Measurements from ENCODE around the gene CTTN.

The CTTN gene

GRCh38 chr11:70397983-70398833 is at the start of gene CTTN:
Gene CTTN, plus strand, starts transcription at chr11:70398529. Its CDS starts 8,769 bp downstream, at chr11:70407298.
- DNase-seq, result peak in 13 of 14 donors; percentile 48 to 88 (median 63)

GRCh38 chr11:70348608-70349007 is 49.7 kb upstream of the CTTN start:
- no peak for DNase-seq

DNA sequence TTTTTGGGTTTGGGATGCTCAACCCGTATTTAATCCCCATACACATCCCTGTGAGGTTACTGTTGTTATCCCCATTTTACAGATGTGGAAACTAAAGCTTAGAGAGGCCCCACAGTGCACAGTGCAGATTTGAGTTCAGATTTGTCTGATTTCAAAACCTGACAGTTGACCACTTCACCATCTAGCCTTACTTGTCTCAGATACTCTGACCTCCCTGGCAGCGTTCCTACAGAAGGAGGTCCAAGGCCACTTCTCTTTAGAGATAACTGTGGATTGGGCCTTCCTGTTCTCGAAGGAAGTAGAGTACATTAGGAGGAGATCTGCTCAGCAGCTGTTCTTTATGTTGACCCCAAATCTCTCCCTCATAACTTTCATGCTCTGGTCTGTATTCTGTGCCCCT is 46.7 kb upstream of the CTTN start:
- DNase-seq, result no peak

- no peak for DNase-seq
These were observed 46.2 kb upstream of the CTTN start for GRCh38 chr11:70352100-70352499.

GRCh38 chr11:70352601-70353000 is 45.7 kb upstream of the CTTN start:
- DNase-seq, result no peak

DNA sequence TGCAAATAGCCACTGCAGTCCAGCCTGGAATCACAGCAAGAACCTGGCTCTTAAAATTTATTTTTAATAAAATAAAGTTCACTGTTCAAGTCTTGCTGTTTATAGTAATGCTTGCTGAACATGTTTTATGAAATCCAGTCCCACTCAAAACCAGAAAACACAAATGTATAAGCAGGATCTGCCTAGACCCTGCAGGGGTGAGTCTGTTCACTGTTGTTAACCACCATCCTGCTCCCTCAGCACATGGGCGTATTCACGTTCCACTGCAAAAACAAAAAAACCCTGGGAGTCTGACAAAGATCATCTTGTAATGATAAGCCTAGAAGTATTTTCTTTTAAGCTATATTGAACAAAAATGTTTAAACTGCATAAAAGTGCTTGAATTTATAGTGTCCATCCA is 45.0 kb upstream of the CTTN start:
- no peak for DNase-seq

GRCh38 chr11:70353900-70354568 is 44.3 kb upstream of the CTTN start:
- DNase-seq, result no peak

DNA sequence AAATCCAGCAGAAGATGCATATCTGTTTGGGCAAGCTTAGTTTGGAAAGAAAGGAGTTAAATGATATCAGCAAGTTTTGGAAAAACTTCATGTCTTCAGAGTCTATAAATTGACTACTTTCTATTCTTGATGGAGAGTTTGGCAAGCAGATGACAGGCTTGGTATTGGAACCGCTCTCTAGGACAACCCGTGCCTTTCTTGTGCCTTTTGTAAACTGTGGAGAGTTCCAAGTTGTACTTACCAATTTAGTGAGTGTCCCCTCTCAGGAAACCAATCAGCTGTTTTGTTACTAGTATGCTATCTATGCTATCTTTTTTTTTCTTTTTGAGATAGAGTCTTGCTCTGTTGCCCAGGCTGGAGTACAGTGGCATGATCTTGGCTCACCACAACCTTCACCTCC is 43.7 kb upstream of the CTTN start:
- DNase-seq, result no peak

DNA sequence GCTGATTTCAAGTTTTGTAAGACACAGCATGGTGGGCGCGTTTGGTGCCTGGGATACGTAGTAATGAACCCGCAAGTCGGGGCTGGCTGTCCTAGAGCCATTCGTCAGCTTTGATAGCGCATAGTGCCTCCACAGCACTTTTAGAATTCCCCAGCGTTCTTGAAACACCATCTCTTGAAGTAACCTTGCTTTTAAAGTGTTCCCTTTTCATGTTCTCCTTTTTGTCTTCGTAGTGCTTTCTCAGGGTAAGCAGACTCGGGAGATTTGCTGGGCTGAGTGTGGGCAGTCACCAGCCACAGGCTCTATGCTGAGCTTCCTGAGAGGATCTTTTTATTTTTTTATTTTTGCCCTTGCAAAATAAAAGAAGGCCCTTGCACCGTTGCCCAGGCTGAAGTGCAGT is 39.6 kb upstream of the CTTN start:
- no peak for DNase-seq

- no peak for DNase-seq
These were observed 38.7 kb upstream of the CTTN start for GRCh38 chr11:70359451-70360205.

GRCh38 chr11:70360211-70360610 is 38.1 kb upstream of the CTTN start:
- DNase-seq, result no peak

DNA sequence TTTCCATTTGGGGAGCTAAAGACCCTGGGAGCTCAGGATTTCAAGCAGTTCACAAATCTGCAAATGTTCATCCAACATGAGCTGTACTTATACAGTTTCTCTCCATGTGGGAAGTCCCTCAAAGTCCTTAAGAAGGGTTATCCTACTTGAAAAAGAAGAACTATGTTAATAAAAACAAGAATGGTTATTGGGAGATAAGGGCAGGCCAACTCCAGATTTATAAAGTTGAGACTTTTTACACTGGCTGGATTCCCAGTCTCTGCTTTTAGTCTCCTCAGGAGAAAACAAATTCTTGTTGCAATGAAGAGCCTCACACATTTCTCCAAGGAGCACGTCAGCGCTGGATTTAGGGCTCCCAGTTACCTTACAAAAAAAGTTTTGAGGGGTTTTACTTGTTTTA is 34.2 kb upstream of the CTTN start:
- DNase-seq, result no peak

GRCh38 chr11:70364745-70365543 is 33.4 kb upstream of the CTTN start:
- no peak for DNase-seq

DNA sequence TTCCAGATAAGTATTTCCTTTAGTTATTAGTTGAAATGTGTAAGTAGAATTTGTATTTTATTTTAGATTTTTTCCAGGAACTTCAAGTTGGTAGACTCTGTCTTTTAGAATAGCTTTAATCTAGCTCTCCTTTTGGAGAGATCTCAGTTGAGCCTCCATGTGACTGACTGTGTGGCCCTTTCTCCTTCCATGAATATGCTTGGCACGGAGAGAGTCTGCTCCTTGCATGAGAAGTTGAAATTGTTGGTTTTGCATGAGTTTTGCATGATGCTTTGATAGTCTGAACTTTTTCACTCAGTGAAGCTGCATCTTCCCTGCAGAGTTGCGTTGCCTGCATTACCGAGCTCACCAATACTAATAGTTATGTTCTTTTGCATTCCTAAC is 32.8 kb upstream of the CTTN start:
- DNase-seq, result peak in 1 of 14 donors; percentile 8

DNA sequence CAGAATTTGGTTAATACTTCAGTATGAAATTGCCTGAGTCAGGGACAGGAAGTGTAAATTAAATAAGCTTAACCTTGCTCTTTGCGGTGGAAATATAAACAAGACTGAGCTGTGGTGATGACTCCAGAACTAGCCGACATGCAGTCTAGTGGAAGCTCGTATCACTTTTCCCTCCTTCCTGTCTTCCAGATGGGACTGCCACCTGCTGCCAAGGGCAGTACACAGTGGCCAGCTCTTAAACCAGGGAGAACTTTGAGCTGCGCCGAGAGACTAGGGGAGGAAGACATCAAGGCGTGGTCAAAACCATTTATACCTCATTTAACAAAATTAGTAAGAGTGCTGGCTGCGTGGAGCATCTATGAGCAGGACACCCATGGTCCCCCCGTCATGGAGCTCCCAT is 31.3 kb upstream of the CTTN start:
- DNase-seq, result peak in 1 of 14 donors; percentile 12

DNA sequence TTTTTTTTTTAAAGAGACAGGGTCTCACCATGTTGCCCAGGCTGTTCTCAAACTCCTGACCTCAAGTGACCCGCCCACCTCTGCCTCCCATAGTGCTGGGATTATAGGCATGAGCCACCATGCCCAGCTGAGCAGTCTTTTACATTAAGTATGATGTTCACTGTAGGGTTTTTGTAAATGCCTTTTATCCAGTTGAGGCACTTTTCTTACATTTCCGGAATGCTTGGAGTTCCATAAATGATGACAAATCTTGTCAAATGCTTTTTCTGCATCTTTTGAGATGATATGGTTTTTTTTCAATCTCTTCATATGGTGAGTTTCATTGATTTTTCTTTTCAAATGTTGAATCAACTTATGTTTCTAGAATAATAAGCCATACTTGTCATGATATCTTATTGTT is 29.4 kb upstream of the CTTN start:
- no peak for DNase-seq

GRCh38 chr11:70371241-70371640 is 27.1 kb upstream of the CTTN start:
- no peak for DNase-seq

GRCh38 chr11:70372076-70372475 is 26.3 kb upstream of the CTTN start:
- DNase-seq, result no peak

- no peak for DNase-seq
These were observed 21.7 kb upstream of the CTTN start for GRCh38 chr11:70376621-70377020.

GRCh38 chr11:70377645-70378044 is 20.7 kb upstream of the CTTN start:
- no peak for DNase-seq

DNA sequence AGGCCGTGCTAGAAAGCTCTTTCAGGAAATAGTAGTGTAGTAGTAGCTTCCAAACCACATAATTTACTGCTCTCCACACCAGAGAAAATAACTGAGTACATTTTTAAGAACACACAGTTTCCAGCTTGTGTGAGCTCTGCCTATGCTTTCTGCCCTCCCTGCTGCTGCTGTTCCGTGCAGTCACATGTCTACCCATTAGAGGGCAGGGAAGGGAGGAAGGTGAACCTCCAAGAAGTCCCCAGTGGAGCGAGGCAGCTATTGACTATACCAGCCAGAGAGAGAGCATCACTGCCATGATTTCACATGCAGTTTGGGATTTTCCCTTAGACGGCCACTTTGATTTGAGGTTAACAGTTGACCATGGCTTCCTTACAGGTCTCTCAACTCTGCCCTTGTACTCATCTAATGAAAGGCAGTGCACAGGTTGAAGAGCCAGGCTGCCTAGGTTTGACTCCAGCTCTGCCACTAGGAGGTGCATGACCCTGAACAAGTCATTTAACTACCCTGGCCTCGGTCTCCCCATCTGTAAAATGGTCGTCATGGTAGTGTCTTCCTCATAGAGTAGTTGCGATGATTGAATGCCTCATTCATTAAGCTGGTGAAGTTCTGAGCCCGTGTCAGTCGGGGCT is 19.7 kb upstream of the CTTN start:
- DNase-seq, result no peak

DNA sequence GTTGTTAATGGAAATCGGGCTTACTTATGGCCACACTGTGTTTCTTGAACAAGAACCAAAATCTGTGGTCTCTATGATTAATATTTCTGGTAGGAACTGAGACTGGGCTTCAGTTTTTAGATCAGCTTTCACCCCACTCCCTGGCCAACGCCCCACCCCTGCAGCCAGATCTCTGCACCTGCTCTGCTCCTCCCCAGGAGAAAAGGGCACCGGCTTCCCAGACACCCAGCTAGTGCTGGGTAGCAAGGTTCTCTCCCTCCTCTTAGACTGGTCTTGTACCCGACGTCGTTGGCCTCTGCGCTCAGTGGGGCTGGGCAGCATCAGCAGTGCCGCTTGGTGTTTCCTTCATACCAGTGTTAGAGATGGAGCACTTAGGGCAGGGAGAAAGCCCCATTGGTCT is 17.0 kb upstream of the CTTN start:
- DNase-seq, result no peak
